Endothelial cell (in vitro differentiated cells): ENCODE data around the gene EDA. TPM values are rescaled to one million over a fixed set of nuclear protein-coding genes. Genes with fewer than 3 reads are reported as not detected.

Experiments
- DNase-seq: peaks from one replicate; pipeline ENCODE4 v3.0.0; 2021; ENCODE audit warnings: low spot score
- H3K27ac Mint-ChIP-seq: one replicate; pipeline ENCODE4 v1.8.0; 2021; ENCODE audit warnings: mixed read lengths, inconsistent platforms; ENCODE audit not compliant: unreplicated experiment
- H3K27me3 Mint-ChIP-seq: one replicate; pipeline ENCODE4 v1.8.0; 2021; ENCODE audit warnings: mild to moderate bottlenecking, moderate library complexity, mixed read lengths, inconsistent platforms; ENCODE audit not compliant: unreplicated experiment
- H3K36me3 Mint-ChIP-seq: one replicate; pipeline ENCODE4 v1.8.0; 2021; ENCODE audit warnings: mild to moderate bottlenecking, low read depth, mixed read lengths, inconsistent platforms; ENCODE audit not compliant: unreplicated experiment
- H3K4me1 Mint-ChIP-seq: one replicate; pipeline ENCODE4 v1.8.0; 2021; ENCODE audit warnings: mild to moderate bottlenecking, mixed read lengths, inconsistent platforms; ENCODE audit not compliant: unreplicated experiment
- H3K4me3 Mint-ChIP-seq: one replicate; pipeline ENCODE4 v1.8.0; 2021; ENCODE audit warnings: mild to moderate bottlenecking, mixed read lengths, inconsistent platforms; ENCODE audit not compliant: unreplicated experiment
- H3K9me3 Mint-ChIP-seq: one replicate; pipeline ENCODE4 v1.8.0; 2021; ENCODE audit warnings: mixed read lengths, inconsistent platforms; ENCODE audit not compliant: unreplicated experiment
- total RNA-seq: library from RNA; stranded (reverse); fragmentation: NEBNext Ultra II Directional; extraction: Animal tissue kit (Norgen Biotek cat#: 25700); gene quantifications from one replicate; pipeline ENCODE4 v1.2.1, GENCODE V29; 2021; ENCODE audit not compliant: unreplicated experiment
- TF ChIP-seq, protein P1 (sequence below): fragments of 200-600 bp; sonication (generic); IDR thresholded peaks from one replicate; pipeline ENCODE4 v1.5.0; 2021; ENCODE audit warnings: antibody characterized with exemption; ENCODE audit not compliant: unreplicated experiment

Gene EDA
- total RNA-seq, 1 donor from 2014 or later, result 2.3 TPM

DNA sequence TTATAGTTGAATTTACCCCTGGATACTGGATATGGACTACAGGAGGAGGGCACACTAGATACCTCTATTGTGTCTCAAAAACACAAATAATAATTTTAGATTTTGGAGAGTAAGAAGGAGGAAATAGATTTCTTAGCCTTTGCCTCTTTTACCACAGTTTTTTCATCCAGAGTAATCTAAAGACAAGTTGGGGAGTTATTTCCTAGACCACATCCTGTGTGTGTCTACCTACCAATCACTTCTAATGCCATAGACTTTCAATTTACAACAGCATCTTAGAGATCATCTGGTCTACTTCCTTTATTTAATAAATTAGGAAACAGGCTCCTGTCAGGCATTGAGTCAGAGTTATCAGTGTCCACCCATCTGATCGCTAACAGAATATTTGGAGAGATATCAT, 191.5 kb downstream of the EDA start:
- Mint-ChIP-seq H3K9me3 (no peaks in the 10 kb centered on the region), H3K27me3 (no peaks in the 10 kb centered on the region), H3K27ac (no peak overlapping the region), H3K4me1 (peaks cover 3% of the 10 kb centered on the region), H3K4me3 (no peak overlapping the region), H3K36me3 (no peaks in the 10 kb centered on the region)
- no peak for DNase-seq
- TF ChIP-seq, protein P1, sequence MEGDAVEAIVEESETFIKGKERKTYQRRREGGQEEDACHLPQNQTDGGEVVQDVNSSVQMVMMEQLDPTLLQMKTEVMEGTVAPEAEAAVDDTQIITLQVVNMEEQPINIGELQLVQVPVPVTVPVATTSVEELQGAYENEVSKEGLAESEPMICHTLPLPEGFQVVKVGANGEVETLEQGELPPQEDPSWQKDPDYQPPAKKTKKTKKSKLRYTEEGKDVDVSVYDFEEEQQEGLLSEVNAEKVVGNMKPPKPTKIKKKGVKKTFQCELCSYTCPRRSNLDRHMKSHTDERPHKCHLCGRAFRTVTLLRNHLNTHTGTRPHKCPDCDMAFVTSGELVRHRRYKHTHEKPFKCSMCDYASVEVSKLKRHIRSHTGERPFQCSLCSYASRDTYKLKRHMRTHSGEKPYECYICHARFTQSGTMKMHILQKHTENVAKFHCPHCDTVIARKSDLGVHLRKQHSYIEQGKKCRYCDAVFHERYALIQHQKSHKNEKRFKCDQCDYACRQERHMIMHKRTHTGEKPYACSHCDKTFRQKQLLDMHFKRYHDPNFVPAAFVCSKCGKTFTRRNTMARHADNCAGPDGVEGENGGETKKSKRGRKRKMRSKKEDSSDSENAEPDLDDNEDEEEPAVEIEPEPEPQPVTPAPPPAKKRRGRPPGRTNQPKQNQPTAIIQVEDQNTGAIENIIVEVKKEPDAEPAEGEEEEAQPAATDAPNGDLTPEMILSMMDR, result no peak

GRCh38 chrX:69808375-69808774, 192.5 kb downstream of the EDA start:
- no peak for DNase-seq
- no peaks in the 10 kb centered on the region for H3K9me3 Mint-ChIP-seq
- no peak overlapping the region for H3K27ac Mint-ChIP-seq
- H3K4me1 Mint-ChIP-seq, result peaks cover 3% of the 10 kb centered on the region
- no peaks in the 10 kb centered on the region for H3K36me3 Mint-ChIP-seq
- H3K4me3 Mint-ChIP-seq, result no peak overlapping the region
- H3K27me3 Mint-ChIP-seq, result no peaks in the 10 kb centered on the region
- TF ChIP-seq, protein P1, result no peak

- Mint-ChIP-seq H3K9me3 (no peaks in the 10 kb centered on the region), H3K4me1 (no peaks in the 10 kb centered on the region), H3K27ac (no peak overlapping the region), H3K36me3 (no peaks in the 10 kb centered on the region), H3K4me3 (no peak overlapping the region), H3K27me3 (no peaks in the 10 kb centered on the region)
- no peak for DNase-seq
- TF ChIP-seq, protein P1, result no peak
These were observed 197.8 kb downstream of the EDA start for GRCh38 chrX:69813677-69814076.

- Mint-ChIP-seq H3K27me3 (peaks cover 1% of the 10 kb centered on the region), H3K9me3 (no peaks in the 10 kb centered on the region)
These were observed 199.2 kb downstream of the EDA start for GRCh38 chrX:69815063-69815462.

DNA sequence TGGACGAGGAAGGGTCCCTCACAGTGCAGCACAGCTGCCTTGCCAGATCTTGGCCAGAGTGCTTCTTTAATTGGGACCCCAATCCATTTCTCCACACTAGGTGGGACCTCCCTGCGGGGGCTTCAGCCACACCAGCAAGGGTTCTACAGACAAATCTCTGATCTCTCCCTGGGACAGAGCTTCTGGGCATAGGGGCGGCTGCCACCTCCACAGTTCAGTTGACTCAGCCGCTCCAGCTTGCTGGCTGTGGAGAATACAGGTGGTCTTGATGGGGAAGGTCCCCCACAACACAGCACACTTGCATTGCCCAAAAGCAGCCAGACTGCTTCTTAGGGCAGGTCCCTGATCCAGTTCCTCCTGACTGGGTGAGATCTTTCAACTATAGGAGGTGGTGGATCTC, 199.6 kb downstream of the EDA start:
- DNase-seq, result no peak
- Mint-ChIP-seq H3K4me1 (no peaks in the 10 kb centered on the region), H3K27ac (no peak overlapping the region), H3K36me3 (no peaks in the 10 kb centered on the region), H3K9me3 (no peaks in the 10 kb centered on the region), H3K27me3 (peaks cover 1% of the 10 kb centered on the region), H3K4me3 (no peak overlapping the region)
- TF ChIP-seq, protein P1, result no peak

More at GRCh38 chrX:69815063-69815462, 199.2 kb downstream of the EDA start:
- Mint-ChIP-seq H3K36me3 (no peaks in the 10 kb centered on the region), H3K4me1 (no peaks in the 10 kb centered on the region), H3K27ac (no peak overlapping the region), H3K4me3 (no peak overlapping the region)
- DNase-seq, result no peak
- TF ChIP-seq, protein P1, result no peak
